GM19467 (cell line): ENCODE results near the gene SLC7A4.
"Not testable (repeated sequence)": the region's sequence is repeated elsewhere in the genome, so short reads cannot be mapped to it uniquely, and the experiment has no call there.

ENCODE experiments used
- ATAC-seq: cut with Tn5 transposase; IDR thresholded peaks from one replicate; pipeline ENCODE4 v1.9.1; 2021; ENCODE audit warnings: mild to moderate bottlenecking, moderate library complexity; ENCODE audit not compliant: unreplicated experiment

The SLC7A4 gene, protein sequence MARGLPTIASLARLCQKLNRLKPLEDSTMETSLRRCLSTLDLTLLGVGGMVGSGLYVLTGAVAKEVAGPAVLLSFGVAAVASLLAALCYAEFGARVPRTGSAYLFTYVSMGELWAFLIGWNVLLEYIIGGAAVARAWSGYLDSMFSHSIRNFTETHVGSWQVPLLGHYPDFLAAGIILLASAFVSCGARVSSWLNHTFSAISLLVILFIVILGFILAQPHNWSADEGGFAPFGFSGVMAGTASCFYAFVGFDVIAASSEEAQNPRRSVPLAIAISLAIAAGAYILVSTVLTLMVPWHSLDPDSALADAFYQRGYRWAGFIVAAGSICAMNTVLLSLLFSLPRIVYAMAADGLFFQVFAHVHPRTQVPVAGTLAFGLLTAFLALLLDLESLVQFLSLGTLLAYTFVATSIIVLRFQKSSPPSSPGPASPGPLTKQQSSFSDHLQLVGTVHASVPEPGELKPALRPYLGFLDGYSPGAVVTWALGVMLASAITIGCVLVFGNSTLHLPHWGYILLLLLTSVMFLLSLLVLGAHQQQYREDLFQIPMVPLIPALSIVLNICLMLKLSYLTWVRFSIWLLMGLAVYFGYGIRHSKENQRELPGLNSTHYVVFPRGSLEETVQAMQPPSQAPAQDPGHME

DNA sequence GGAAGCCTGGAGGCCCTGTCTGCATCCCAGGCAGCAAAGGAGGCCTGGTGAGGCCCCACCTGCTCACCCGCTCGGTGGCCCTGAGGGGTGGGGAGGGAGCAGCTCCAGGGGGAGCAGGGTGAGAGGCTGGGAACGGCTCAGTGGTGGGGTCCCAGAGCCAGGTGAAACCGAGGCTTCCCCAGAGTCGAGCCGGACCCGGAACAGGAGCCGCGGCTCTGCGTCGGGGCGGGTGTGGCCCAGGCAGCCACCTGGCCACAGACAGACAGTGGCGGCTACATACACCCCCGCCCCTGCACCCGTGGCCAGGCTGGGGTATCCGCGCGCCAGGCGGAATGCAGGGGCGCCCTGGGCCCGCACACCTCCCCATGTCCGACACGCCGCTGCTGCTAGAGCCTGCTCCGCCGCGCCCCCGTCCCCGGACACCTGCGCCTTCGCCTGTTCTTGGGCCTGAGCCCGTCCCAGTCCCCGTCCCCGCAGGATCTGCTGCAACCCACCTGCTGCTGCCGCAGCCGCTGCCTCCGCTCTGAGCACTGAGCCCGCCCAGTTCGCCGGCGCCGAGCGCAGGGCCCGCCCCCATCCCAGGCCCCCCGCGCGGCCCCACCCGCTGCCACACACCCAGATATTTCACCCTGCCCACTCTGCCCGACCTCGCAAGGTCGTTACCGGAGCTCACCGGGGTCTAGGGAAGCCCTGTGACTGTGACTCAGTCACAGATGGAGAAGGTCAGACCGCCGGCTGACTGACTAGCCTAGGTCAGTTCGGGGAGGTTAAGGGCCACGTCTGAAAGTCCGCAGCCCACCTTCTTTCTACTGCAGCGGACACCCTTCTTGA lies at the start of gene SLC7A4:
SLC7A4 (minus strand) TSS at position 525 of the 831 bp plus-strand sequence. CDS start 749 bp downstream, outside the sequence.
- no peak for ATAC-seq

DNA sequence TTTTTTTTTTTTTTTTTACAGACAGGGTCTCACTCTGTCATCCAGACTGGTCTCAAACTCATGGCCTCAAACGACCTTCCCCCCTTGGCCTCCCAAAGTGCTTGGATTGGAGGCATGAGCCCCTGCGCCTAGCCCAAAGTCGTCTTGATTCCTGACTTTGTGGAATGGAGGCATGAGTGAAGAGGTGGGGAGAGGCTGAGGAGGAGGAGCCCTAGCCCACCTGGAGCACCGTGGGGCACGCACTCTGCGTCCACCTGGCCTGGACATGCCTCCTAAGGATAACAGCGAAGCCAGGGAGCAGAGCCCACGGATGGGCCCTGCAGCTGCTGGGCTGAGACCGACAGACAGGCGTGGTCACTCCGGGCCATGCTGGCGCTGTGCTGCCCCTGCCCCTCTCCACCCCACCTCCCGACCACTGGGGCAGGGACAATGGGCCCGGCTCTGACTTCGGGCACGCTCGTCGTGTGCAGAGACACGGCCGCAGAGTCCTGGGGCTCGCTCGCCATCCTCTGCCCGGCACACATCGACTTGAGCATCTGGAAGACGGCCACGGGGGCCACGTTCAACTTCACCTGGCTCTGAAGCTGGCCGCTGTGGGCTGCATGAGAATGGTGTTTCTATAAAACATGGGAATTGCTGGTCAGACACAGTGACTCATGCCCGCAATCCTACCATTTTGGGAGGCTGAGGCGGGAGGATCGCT lies 48.2 kb upstream of the SLC7A4 start:
- no peak for ATAC-seq

DNA sequence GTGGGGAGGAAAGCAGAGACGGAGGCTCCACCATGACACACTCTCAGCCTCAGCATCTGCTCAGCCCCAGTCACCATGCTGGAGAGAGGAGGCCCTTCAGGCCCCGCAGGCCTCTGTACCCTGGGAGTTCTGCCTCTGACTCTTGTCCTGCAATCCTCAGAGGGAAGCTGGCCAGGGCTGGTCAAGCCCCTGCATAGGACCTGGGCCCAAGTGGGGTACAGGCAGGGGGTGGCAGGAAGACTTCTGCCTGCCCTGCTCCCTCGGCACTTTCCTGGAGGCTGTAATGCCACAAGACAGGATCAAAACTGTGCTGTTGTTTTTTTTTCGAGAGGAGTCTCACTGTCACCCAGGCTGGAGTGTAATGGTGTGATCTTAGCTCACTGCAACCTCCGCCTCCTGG lies 47.1 kb upstream of the SLC7A4 start:
- no peak for ATAC-seq

DNA sequence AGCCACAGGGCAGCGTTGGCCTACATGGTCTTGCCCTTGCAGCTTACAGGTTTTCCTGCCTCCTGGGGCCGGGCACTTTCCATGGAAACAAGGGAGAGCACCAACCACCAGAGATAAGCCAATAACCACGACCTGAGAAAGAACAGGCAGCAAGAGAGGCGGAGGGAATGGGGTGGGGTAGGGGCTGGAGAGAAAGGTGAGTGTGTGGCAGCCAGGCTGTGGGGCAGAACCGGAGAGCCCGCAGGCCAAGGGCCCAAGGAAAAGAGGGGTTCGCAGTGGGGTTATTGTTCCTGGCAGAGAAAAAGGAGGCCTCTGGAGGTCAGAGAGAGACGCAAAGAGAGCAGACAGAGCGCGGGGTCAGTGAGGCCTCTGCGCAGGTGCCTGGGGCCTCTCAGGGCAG lies 46.6 kb upstream of the SLC7A4 start:
- ATAC-seq: no peak

DNA sequence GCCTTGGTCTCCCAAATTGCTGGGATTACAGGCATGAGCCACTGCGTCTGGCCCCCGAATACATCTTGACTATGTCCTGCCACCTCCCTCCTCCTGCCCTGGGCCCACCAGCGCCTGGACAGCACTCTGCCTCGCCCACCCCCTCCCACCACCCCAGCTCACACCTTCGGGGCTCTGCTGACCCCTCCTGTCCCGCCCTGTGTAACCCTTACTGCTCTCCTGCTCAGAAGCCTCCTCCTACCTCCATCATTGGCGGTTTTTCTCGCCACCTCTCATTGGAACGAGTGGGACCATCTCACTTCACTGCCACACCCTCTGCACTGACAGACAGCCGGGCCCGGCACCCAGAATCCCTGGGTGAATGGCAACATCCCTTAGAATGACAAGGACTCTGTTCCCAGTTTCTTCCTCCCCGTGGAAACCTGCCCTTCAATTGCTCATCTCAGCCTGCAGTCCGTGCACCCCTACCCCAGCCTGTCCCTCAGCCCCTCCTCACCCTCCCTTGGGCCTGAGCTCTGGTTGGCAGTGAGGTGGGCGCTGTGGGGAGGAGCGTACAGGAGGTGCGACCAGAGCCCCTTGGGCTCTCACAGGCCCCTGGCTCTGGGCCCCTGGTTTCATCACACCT lies 45.6 kb upstream of the SLC7A4 start:
- ATAC-seq: no peak

DNA sequence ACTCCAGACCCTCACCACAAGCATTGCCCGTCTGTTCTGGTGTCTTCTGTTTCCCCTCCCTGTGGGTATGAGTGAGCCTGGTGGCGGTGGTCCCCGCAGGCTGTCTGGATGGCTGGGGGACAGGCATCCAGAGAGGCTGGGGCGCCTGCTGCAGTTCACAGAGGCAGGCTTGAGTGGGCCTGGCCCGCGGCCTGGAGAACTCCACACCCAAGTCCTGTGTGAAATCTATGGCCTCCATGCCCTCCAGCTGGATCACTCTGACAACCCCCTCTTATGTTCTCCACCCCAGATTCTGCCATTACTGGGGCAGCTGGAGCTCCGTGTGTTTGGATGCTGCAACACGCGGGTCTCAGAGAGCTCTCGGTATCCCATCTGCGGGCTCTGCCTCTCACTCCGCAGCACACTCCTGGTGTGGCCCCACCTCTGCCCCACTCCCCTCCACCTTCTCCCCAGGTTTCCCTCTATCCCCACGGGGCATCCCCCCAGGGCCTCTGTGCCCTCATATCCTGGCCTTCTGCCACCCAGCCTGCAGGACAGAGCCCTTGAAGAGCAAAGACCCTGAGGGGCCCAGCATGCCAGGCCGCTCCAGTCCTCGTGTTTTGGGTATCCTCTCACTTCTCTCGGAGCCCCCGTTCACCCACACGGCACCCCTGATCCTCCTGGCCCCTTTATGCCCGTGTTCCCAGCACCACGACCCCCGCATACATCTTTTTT lies 44.7 kb upstream of the SLC7A4 start:
- ATAC-seq: no peak

DNA sequence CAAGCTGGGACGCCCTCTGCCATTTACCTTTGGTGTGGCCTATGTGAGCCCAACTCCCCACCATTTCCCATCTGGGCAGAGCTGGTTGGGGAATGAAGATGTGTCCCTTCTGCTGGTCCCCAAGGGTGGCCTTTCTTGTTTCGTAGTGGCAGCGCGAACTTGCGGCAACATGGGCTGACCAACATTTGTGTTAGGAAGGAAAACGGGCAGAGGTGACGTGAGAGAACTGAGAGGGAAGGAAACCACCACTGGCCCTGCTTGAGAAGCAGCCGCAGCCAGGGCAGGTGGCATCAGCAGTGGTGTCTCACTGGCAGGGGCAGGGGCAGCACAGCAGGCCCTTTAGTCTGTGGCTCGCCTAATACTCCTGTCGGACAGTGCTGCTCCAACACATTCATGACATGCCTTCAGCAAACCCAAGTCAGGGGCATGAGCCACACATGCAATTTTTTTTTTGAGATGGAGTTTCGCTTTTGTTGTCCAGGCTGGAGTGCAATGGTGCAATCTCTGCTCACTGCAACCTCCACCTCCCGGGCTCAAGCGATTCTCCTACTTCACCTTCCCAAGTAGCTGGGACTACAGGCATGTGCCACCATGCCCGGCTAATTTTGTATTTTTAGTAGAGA lies 43.3 kb upstream of the SLC7A4 start:
- no peak for ATAC-seq

DNA sequence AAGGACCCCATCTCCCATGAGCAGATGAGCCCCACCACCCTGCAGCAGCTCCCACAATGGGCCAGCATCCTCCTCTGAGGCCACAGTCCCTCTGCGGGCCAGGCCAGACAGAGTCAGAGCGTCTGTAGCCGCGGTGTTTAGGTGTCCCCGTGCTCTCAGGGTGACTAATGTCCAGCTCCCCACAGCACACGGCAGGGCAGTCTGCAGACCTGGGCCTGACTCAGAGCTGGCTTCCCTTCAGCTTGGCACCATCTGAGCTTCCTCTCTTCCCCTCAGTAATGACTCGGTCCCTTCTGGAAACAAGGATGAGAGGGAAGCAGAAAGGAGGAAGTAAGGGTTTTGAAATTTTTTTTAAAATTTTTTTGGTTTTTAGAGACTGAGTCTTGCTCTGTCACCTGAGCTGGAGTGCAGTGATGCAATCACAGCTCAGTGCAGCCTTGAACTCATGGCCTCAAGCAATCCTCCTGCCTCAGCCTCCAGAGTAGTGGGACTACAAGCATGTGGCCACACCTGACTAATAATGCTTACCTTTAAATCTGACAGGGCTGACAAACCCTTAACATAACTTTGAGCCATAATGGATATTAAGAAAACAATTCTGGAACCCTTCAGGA lies 41.8 kb upstream of the SLC7A4 start:
- no peak for ATAC-seq

DNA sequence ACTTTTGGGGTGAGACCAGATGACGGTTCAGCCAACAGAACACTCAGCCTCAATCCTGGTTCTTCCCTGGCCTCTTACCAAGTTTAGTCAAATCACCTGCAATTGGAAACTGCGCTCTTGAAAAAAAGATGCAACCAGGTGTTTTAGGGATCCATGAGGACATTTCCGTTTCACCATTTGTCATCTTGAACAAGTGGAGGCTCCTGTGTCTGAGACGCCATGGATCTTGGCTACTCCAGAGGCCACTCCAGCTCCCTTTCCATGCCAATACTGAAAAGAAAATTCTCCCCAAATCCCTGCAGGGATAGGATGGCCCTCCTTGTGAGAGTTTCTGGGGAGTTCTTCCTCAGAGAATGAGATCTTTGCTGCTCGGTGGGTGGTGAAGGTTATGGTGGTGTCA lies 41.1 kb upstream of the SLC7A4 start:
- no peak for ATAC-seq

DNA sequence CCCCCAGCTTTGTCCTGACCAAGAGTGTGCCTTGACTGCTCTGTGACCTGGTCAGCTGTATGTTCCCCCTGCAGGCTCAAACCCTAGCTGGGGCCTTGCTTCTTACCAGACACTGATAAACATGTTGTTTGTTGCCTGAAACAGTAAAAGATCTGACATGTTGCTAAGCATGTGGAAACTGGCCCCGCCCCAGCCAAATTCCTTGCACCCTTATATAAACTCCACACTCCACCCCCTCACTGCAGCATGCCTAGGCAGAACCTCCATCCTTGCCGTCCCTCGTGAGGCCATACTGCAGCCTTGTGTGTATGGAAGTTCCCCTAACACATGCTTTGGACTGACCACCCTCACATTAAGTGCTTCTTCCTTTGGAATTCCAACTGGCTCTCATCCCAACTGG lies 40.7 kb upstream of the SLC7A4 start:
- ATAC-seq: no peak

DNA sequence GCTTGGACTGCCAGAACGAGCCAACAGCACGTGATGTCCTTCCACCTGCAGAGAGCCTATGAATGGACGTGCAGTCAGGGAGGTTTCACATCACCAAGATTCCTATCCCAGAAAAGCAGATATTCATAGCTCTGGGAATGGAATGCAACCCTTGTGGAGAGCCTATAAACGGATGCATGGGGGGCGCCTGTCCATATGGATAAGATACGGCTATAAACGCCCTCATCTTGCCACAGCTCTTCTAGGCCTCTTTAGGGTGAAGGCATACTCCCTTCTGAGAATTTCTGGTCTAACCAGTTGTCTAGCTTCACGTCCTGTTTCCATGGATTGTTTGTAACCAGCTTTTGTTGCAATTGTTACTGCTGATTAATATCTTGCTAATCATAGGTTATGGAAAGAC lies 39.4 kb upstream of the SLC7A4 start:
- not testable (repeated sequence) for ATAC-seq

DNA sequence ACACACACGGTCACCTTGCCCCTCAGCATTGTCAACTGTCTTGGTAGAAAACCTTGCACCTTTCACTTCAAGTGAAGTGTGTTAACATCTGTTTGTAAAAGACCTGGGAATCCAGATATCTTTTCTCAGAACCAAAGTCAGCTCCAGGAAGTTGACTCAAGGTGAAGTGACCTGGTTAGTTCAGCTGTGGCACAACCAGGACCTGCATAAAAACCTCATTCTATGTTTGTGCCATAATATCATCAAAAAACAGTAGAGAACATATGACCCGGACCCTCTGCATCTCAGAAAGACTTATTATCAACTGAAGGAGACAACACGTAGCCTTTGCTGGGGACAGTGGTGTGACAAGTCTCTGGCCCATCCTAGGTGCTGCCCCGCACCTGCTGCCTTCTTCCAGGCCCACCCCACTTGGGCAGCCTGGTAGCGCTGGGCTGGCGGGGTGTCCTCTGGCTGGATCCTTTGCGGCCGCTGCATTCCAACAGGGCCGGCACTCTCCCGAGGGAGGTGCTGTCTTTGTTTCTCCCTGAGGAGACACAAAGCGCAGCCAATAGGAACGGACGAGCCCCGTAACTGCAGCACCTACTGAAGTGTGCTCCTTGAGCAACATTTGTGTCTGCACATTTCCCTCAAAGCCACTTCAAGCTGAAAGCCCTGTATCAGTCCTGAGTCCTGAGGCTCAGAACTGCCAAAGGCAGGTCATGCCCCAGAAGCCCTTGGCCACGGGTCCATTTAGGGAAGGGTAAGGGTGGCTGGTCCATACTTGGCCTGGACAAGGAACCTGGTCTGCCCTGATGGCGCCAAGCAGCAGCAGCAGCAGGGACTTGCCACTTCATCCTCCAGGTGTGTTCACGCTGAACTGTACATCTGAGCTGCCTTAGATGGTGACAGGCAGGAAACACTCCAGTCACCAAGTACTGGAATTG lies 38.6 kb upstream of the SLC7A4 start:
- no peak for ATAC-seq

DNA sequence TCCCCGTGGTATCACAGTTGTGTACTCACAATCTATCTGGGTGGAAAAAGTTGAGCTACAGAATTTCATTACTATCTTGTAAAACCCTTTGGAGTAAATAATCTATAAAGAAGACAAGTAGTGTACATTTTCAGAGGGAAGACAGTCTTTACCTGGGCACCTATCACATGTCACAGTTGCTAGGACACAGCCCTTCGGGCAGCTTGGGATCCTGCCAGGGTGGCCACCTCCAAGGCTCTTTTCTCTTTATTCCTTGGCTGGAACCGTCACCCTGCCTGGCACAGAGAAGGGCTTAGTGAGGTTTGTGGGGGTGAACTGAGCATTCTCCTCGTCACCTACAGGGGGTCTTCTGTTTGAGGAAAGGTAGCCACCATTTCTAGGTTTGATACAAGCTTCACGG lies 37.0 kb upstream of the SLC7A4 start:
- ATAC-seq: no peak

DNA sequence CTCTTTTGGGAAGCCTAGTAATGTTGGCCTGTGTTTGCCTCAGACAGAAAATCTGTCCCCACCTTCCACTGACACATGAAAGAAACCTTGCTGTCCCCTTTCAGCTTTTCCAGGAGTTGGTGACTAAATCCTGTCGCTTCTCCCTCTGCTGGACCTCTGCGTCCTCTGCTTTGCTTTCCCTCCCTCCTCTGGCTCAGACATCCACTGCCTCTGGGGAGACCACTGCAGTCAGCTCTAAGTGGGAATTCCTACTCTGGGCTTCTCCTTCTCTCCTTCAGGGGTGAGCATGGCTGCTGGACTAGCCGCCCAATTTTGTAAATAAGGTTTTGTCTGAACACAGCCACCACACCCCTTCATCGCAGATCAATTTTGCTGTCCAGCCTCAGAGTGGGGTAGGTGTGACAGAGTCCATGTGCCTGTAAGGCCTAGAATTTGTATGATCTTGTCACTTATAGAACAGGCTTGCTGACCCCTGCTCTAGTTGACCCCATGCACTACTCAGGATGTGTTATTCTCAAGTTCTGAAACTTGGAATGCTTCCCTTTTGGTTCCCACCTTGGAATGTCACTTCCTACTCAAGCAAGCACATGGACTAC lies 36.4 kb upstream of the SLC7A4 start:
- ATAC-seq: no peak

DNA sequence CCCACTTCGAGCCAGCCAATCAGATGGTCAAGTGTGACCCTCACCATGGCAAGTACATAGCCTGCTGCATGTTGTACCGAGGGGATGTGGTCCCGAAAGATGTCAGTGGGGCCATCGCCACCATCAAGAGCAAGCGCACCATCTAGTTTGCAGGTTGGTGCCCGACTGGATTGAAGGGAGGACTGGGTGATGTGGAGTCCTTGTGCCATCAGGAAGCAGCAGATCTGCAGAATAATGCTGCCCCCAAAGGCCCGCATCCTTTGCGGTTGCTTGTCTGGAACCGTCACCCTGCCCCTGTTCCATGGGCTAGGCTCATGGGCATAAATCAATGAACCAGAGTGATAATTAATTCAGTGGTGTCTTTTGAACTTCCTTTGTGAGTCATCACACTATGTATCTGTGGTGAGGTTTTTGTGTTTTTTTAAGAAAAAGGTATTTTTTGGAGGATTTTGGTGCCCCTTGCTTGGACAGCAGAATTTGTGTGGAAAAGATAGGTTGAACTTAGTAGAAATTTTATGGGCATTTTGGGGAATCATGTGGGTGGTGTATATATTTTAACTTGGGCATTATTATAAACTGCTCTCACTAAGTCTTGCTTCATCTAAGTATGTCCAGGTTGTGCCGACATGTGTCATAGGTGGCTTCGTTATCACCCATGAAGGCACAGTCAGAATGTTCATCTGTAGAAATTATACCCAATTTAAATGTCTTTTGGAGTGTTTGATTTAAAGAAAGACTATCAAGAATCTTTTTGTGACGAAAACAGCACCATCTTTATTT lies 35.7 kb upstream of the SLC7A4 start:
- no peak for ATAC-seq

DNA sequence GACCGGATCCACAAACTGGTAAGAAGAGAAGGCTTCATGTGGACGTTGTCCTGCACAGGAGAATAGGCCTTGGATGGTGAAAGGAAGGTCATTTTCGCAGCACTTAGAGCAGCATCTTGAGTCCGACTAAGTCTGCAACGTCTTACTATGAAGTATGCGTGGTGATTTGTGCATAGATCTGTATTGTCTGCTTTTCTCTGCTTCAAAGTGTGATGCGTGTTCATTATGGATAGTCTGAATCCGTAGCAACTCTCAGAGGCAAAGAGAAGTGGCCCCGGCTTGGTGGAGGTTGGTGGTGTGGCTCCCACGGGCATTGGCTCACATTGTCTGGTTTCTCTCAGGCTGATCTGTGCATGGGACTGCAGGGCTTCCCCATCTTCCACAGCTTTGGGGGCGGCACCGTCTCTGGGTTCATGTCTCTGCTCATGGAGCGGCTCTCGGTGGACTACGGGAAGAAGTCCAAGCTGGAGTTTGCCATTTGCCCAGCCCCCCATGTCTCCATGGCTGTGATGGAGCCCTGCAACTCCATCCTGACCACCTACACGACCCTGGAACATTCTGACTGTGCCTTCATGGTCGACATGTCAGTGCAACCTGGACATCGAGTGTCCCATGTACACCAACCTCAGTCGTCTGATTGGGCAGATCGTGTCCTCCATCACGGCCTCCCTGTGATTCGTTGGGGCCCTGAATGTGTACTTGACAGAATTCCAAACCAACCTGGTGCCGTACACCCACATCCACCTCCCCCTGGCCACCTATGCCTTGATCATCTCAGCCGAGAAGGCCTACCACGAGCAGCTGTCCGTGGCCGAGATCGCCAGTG lies 34.9 kb upstream of the SLC7A4 start:
- ATAC-seq: no peak
